Hematopoietic multipotent progenitor cell treated with erythropoietin and hydrocortisone succinate and interleukin-3 and kit ligand, for 17 days (in vitro differentiated cells): ENCODE data around the gene NR3C1.

ENCODE experiments used
- DNase-seq: peaks from one replicate; pipeline ENCODE4 v3.0.0-alpha.2; 2015; ENCODE audit warnings: low spot score

NR3C1 gene

GRCh38 chr5:143261748-143262392 is 141.6 kb downstream of the NR3C1 start:
- DNase-seq, result no peak

GRCh38 chr5:143259254-143259605 is 144.3 kb downstream of the NR3C1 start:
- DNase-seq, result no peak

GRCh38 chr5:143258559-143259253 is 144.8 kb downstream of the NR3C1 start:
- DNase-seq, result no peak

GRCh38 chr5:143254819-143255218 is 148.7 kb downstream of the NR3C1 start:
- DNase-seq, result no peak

GRCh38 chr5:143251946-143252345 is 151.5 kb downstream of the NR3C1 start:
- no peak for DNase-seq

GRCh38 chr5:143251190-143251589 is 152.3 kb downstream of the NR3C1 start:
- DNase-seq, result no peak

- DNase-seq, result no peak
These were observed 153.6 kb downstream of the NR3C1 start for GRCh38 chr5:143249851-143250250.

- DNase-seq, result peak; percentile 52
These were observed 154.5 kb downstream of the NR3C1 start for GRCh38 chr5:143248822-143249579.

GRCh38 chr5:143248391-143248790 is 155.1 kb downstream of the NR3C1 start:
- no peak for DNase-seq

GRCh38 chr5:143247134-143247815 is 156.2 kb downstream of the NR3C1 start:
- DNase-seq, result no peak

- DNase-seq, result no peak
These were observed 157.4 kb downstream of the NR3C1 start for GRCh38 chr5:143245929-143246561.

GRCh38 chr5:143244990-143245389 is 158.5 kb downstream of the NR3C1 start:
- DNase-seq, result no peak

GRCh38 chr5:143244000-143244736 is 159.3 kb downstream of the NR3C1 start:
- DNase-seq, result no peak

GRCh38 chr5:143243103-143243502 is 160.4 kb downstream of the NR3C1 start:
- no peak for DNase-seq

GRCh38 chr5:143241892-143242291 is 161.6 kb downstream of the NR3C1 start:
- no peak for DNase-seq

GRCh38 chr5:143239882-143240518 is 163.5 kb downstream of the NR3C1 start:
- DNase-seq, result no peak

- no peak for DNase-seq
These were observed 164.9 kb downstream of the NR3C1 start for GRCh38 chr5:143238620-143239019.

- DNase-seq, result no peak
These were observed 165.8 kb downstream of the NR3C1 start for GRCh38 chr5:143237664-143238063.

GRCh38 chr5:143236682-143237081 is 166.8 kb downstream of the NR3C1 start:
- DNase-seq, result no peak

GRCh38 chr5:143235423-143235822 is 168.1 kb downstream of the NR3C1 start:
- DNase-seq, result no peak
